ENCODE data around the gene NEUROD2. TPM values are rescaled to one million over a fixed set of nuclear protein-coding genes. Genes with fewer than 3 reads are reported as not detected.

The NEUROD2 gene
- polyA plus RNA-seq, 2 of the 4 experiments (the other 2 are of a cell fraction): not detected

DNA sequence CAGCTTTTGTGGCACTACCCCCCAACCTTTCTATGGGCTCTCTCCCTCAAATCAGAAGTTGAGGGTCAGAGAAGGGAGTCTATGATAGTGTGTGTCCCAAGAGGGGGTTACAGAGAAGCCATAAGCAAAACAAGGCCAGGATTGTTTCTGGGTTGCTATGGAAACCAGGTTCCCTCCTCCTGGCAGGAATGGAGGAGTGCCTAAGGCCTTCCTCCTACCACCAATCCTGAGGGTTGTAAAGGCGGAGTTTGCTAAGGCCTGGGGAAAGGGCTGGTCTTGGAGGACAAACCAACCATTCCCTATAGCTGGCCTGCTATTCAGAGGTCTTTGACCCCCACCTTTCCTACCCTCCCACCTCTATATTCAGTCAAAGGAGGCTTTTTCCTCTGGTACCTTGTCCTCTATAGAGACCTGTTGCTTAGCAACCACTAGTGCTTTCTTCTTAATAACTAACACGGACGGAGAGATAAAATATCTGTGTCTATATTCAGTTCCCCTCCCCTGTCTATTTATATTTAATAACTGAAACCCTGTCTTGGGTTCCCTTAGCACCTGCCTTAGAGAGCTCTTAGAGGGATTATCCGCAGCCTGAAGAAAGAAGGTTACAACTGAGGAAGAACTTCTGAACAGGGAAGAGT is 43.4 kb downstream of the NEUROD2 start:
- ChIA-PET CTCF (interaction anchor here (0.5 to 11.3 kb wide), 10 partner anchors 8 to 120 kb away, joined by 3 to 118 read pairs (median 5); no protein-coding TSS in a partner anchor), POLR2A (interaction anchor here (0.6 kb wide), 1 partner anchor 15 kb away, joined by 3 read pairs; no protein-coding TSS in a partner anchor)
- FAIRE-seq: no peak
- no peak overlapping the region for H3K4me3 ChIP-seq
- peak; percentile 33 to 60; a peak in 3 of 6 replicates for ATAC-seq
- WGBS (ENCODE audit: missing lambda C conversion rate): 90% methylated on average over 4 of the region's 4 CpGs
- peak in 1 of 2 experiments; percentile 36 for DNase-seq (ENCODE audit: low read depth in 1 of 2, low spot score in 1 of 2)
- no peak overlapping the region for H3K27ac ChIP-seq
- TF ChIP-seq ZSCAN20 (CRISPR knock-in tag; IDR thresholded peaks at IDR 0.05) (no peak), KDM5A (IDR thresholded peaks at IDR 0.05) (no peak), CBX2 (IDR thresholded peaks at IDR 0.05; ENCODE audit: borderline replicate concordance, low read depth) (no peak), SMC3 (IDR thresholded peaks at IDR 0.05) (no peak), CHD4 (IDR thresholded peaks at IDR 0.05; ENCODE audit: borderline replicate concordance) (no peak), POLR2A (IDR thresholded peaks at IDR 0.05; ENCODE audit: low read length) (no peak), SREBF2 (IDR thresholded peaks at IDR 0.05) (no peak), RFX5 (IDR thresholded peaks at IDR 0.05) (no peak), HMGXB4 (CRISPR knock-in tag; IDR thresholded peaks at IDR 0.05; ENCODE audit: borderline replicate concordance) (no peak), ATOH8 (CRISPR knock-in tag; IDR thresholded peaks at IDR 0.05; ENCODE audit: low read depth) (no peak)
- TF ChIP-seq, protein P1, sequence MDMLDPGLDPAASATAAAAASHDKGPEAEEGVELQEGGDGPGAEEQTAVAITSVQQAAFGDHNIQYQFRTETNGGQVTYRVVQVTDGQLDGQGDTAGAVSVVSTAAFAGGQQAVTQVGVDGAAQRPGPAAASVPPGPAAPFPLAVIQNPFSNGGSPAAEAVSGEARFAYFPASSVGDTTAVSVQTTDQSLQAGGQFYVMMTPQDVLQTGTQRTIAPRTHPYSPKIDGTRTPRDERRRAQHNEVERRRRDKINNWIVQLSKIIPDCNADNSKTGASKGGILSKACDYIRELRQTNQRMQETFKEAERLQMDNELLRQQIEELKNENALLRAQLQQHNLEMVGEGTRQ (IDR thresholded peaks at IDR 0.05): no peak
- H3K4me2 ChIP-seq: no peak overlapping the region
- H3K9me3 ChIP-seq: no peaks in the 10 kb centered on the region
- H3K4me1 ChIP-seq: no peaks in the 10 kb centered on the region

- ChIA-PET CTCF (interaction anchor here (0.6 to 22.1 kb wide), 5 partner anchors 10 to 74 kb away, joined by 3 to 533 read pairs (median 54); partner anchors contain the start of gene PPP1R1B), POLR2A (no interaction called here)
- no peak for FAIRE-seq
- ATAC-seq: no peak
- H3K9me3 ChIP-seq: no peaks in the 10 kb centered on the region
- no peak for TF ChIP-seq PHF8 (IDR thresholded peaks at IDR 0.05; ENCODE audit: borderline replicate concordance, low read depth)
- no peak for TF ChIP-seq POLR2A (IDR thresholded peaks at IDR 0.05; ENCODE audit: low read length)
- TF ChIP-seq ZNF302 (CRISPR knock-in tag; IDR thresholded peaks at IDR 0.05): no peak
- TF ChIP-seq MYC (IDR thresholded peaks at IDR 0.05; ENCODE audit: borderline replicate concordance, low read length): no peak
- TF ChIP-seq CHD2 (IDR thresholded peaks at IDR 0.05; ENCODE audit: low read length, partially characterized antibody): no peak
- TF ChIP-seq, protein P2, sequence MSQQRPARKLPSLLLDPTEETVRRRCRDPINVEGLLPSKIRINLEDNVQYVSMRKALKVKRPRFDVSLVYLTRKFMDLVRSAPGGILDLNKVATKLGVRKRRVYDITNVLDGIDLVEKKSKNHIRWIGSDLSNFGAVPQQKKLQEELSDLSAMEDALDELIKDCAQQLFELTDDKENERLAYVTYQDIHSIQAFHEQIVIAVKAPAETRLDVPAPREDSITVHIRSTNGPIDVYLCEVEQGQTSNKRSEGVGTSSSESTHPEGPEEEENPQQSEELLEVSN (IDR thresholded peaks at IDR 0.05; ENCODE audit: borderline replicate concordance, low read depth): no peak
- DNase-seq (ENCODE audit: low read depth in 1 of 2, low spot score in 1 of 2): no peak
- H3K4me2 ChIP-seq: no peak overlapping the region
- no peak overlapping the region for H3K4me3 ChIP-seq
- 96% methylated on average over 17 of the region's 17 CpGs for WGBS (ENCODE audit: missing lambda C conversion rate)
- no peak overlapping the region for H3K27ac ChIP-seq
- H3K4me1 ChIP-seq: no peaks in the 10 kb centered on the region
Observed at GRCh38 chr17:39563476-39563875, 44.2 kb downstream of the NEUROD2 start.

- DNase-seq (ENCODE audit: low read depth in 1 of 2, low spot score in 1 of 2) (no peak), ATAC-seq (no peak), FAIRE-seq (no peak)
- POLR2A ChIA-PET: no interaction called here
- Histone ChIP-seq H3K27ac (no peak overlapping the region), H3K4me1 (no peaks in the 10 kb centered on the region), H3K4me2 (no peak overlapping the region), H3K9me3 (no peaks in the 10 kb centered on the region), H3K4me3 (no peak overlapping the region)
- CTCF ChIA-PET: interaction anchor here (3.4 to 22.1 kb wide), 3 partner anchors 14 to 64 kb away, joined by 24 to 533 read pairs (median 71); partner anchors contain the start of gene PPP1R1B
- WGBS (ENCODE audit: missing lambda C conversion rate): 88% methylated on average over 7 of the region's 7 CpGs
- no peak for TF ChIP-seq HMGXB4 (CRISPR knock-in tag; IDR thresholded peaks at IDR 0.05; ENCODE audit: borderline replicate concordance)
- TF ChIP-seq CBX2 (IDR thresholded peaks at IDR 0.05; ENCODE audit: borderline replicate concordance, low read depth): no peak
- TF ChIP-seq ZFP36 (IDR thresholded peaks at IDR 0.05; ENCODE audit: borderline replicate concordance, partially characterized antibody): no peak
- TF ChIP-seq HES2 (IDR thresholded peaks at IDR 0.05): no peak
- no peak for TF ChIP-seq FOSB (CRISPR knock-in tag; IDR thresholded peaks at IDR 0.05)
- no peak for TF ChIP-seq POLR2AphosphoS2 (conservative IDR thresholded peaks at IDR 0.05; ENCODE audit: low read length)
- no peak for TF ChIP-seq CHD4 (IDR thresholded peaks at IDR 0.05; ENCODE audit: borderline replicate concordance)
- TF ChIP-seq JUNB (IDR thresholded peaks at IDR 0.05): no peak
- TF ChIP-seq NR3C1 (IDR thresholded peaks at IDR 0.05): no peak
- TF ChIP-seq ATOH8 (CRISPR knock-in tag; IDR thresholded peaks at IDR 0.05; ENCODE audit: low read depth): no peak
- TF ChIP-seq ELK1 (IDR thresholded peaks at IDR 0.05; ENCODE audit: low read depth, low read length): no peak
- no peak for TF ChIP-seq HOXB5 (CRISPR knock-in tag; IDR thresholded peaks at IDR 0.05)
Observed at GRCh38 chr17:39562976-39563375, 44.7 kb downstream of the NEUROD2 start.
